Neutrophil (primary cell): ENCODE measurements around the gene HAGH.

Source experiments
- H3K27ac ChIP-seq: fragments of 200-600 bp; sonication (generic); 2 replicates; pipeline ENCODE4 v1.5.1; 2016; ENCODE audit warnings: mild to moderate bottlenecking, moderate library complexity
- H3K27me3 ChIP-seq: fragments of 200-600 bp; sonication (generic); 2 replicates; pipeline ENCODE4 v1.6.0; 2016; ENCODE audit warnings: mild to moderate bottlenecking
- H3K36me3 ChIP-seq: fragments of 200-600 bp; sonication (generic); 2 replicates; pipeline ENCODE4 v1.5.1; 2017
- H3K4me1 ChIP-seq, 2 experiments: fragments of 200-600 bp in 1 of 2; sonication (generic) in 1 of 2; 1 replicate in 1 of 2; 2 replicates in 1 of 2; pipeline versions ENCODE4 v1.5.1 to v1.6.1; 2013 to 2016; ENCODE audit warnings: low read depth in 1 of 2, low read length in 1 of 2, mild to moderate bottlenecking in 1 of 2, moderate library complexity in 1 of 2; ENCODE audit not compliant: control insufficient read depth in 1 of 2, insufficient read depth in 1 of 2
- H3K4me3 ChIP-seq, 2 experiments: fragments of 200-600 bp in 1 of 2; sonication (generic) in 1 of 2; 1 replicate in 1 of 2; 2 replicates in 1 of 2; pipeline ENCODE4 v1.5.1; 2013 to 2016; ENCODE audit warnings: low read depth in 1 of 2, low read length in 1 of 2, mild to moderate bottlenecking in 1 of 2, moderate library complexity in 1 of 2
- H3K9me3 ChIP-seq: fragments of 200-600 bp; sonication (generic); 2 replicates; pipeline ENCODE4 v1.5.1; 2016
- CTCF ChIP-seq: fragments of 200-600 bp; sonication (generic); IDR thresholded peaks from 2 replicates; pipeline ENCODE4 v1.5.1; 2016; ENCODE audit warnings: antibody characterized with exemption

The HAGH gene

GRCh38 chr16:1781758-1782407 lies 44.7 kb downstream of the HAGH start:
- Histone ChIP-seq H3K27me3 (no peaks in the 10 kb centered on the region), H3K9me3 (no peaks in the 10 kb centered on the region), H3K4me1 (peaks cover 23 to 26% of the 10 kb centered on the region in 2 experiments), H3K36me3 (peaks cover 47% of the 10 kb centered on the region), H3K27ac (peak overlapping the region; percentile 94), H3K4me3 (peak overlapping the region; percentile 75 to 77)
- no peak for TF ChIP-seq CTCF

GRCh38 chr16:1781254-1781653 lies 45.4 kb downstream of the HAGH start:
- no peak for TF ChIP-seq CTCF
- Histone ChIP-seq H3K4me1 (peaks cover 23 to 26% of the 10 kb centered on the region in 2 experiments), H3K27me3 (no peaks in the 10 kb centered on the region), H3K4me3 (peak overlapping the region; percentile 75 to 77), H3K9me3 (no peaks in the 10 kb centered on the region), H3K27ac (peak overlapping the region; percentile 94), H3K36me3 (peaks cover 48% of the 10 kb centered on the region)

- H3K4me1 ChIP-seq: peaks cover 23 to 26% of the 10 kb centered on the region in 2 experiments
- H3K36me3 ChIP-seq: peaks cover 54% of the 10 kb centered on the region
- H3K4me3 ChIP-seq: no peak overlapping the region
- TF ChIP-seq CTCF: no peak
- no peaks in the 10 kb centered on the region for H3K9me3 ChIP-seq
- no peaks in the 10 kb centered on the region for H3K27me3 ChIP-seq
- peak overlapping the region; percentile 94 for H3K27ac ChIP-seq
Observed at GRCh38 chr16:1780677-1781072, 46.0 kb downstream of the HAGH start.

DNA sequence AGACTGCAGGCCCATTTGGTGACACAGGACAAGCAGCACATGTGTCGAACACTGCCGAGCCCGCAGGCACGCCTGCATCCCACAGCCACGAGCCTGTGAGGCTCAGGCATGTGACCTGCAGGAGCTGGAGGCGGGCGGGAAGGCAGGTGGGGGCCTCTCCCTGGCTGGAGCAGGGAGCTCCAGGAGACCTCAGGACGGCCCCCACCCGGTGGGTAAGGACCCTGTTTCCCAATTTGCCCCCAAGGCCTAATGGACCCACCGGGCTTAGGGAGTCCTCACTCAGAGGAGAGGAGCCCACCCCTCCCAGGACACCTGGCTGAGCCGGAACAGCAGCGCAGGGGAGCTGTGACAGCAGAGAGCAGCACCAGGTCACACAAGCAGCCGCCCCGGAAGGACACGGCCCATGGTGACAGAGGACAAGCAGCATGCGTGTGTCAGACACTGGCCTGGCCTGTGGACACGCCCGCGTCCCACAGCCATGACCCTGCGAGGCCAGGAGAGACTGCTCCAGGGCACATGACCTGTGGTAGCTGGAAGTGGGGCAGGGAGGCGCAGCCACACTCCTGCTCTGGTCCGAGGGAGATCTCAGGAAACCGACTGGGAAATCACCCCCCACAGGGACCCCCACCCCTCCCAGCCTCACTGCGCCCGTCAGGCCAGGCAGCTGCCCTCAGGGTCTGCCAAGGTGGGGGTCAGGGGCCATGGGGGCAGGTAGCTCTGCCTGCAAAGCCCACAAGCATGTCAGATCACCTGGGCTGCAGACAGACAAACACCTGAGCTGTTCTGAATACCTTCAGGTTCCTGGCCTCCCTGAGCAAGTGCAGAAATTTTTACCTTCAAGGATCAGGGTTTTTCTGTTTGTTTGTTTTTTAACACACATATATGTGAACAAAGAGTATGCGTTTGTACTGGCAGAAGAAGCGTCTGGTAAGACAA lies 46.6 kb downstream of the HAGH start:
- H3K4me1 ChIP-seq: peaks cover 26% of the 10 kb centered on the region in 2 experiments
- H3K27me3 ChIP-seq: no peaks in the 10 kb centered on the region
- no peak overlapping the region for H3K4me3 ChIP-seq
- peak overlapping the region; percentile 2 for H3K27ac ChIP-seq
- no peaks in the 10 kb centered on the region for H3K9me3 ChIP-seq
- no peak for TF ChIP-seq CTCF
- peaks cover 61% of the 10 kb centered on the region for H3K36me3 ChIP-seq

DNA sequence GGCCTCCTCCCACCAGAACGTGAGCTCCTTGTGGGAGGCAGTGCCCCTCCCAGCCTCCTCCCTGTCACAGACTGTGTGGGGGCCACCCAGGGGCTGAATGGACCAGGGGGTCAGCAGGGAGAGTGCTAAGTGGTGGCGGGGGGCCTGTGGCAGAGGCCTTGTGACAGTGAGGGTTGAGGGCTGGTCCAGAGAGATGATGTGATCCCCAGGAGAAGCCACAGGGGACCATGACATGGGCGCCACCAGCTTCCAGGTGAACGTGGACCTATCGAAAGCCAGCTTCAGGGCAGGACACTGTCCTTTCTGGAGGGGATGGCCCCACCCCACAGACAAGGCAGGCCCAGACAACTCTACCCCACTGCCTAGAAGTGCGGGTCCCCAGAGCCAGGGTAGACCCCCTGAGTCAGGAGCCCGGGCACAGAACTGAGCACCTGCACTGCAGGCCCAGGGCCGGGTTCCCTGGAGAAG lies 47.4 kb downstream of the HAGH start:
- Histone ChIP-seq H3K9me3 (no peaks in the 10 kb centered on the region), H3K36me3 (peaks cover 63% of the 10 kb centered on the region), H3K27me3 (no peaks in the 10 kb centered on the region), H3K4me1 (peaks cover 33% of the 10 kb centered on the region in 2 experiments), H3K4me3 (no peak overlapping the region), H3K27ac (no peak overlapping the region)
- TF ChIP-seq CTCF: no peak
